Measurements from ENCODE around the gene LONP2.

Gene LONP2

GRCh38 chr16:48244080-48244862, at the start of gene LONP2:
Gene LONP2 (plus strand): TSS chr16:48244300. CDS start chr16:48244389, 89 bp downstream.
- peak within 1 kb of the TSS; percentile 51 for H3K4me3 ChIP-seq (ENCODE audit: insufficient read depth, low read length, poor library complexity, severe bottlenecking)
- peak within 1 kb of the TSS; percentile 22 for H3K27ac ChIP-seq (ENCODE audit: low read depth, low read length)
- no peaks in the 10 kb centered on the region for H3K36me3 ChIP-seq (ENCODE audit: low read length)
- H3K79me2 ChIP-seq (ENCODE audit: insufficient read depth, low read length), result peaks cover 47% of the 10 kb centered on the region
- H3K4me2 ChIP-seq (ENCODE audit: low read depth, low read length, poor library complexity, severe bottlenecking), result peak within 1 kb of the TSS; percentile 68
- peak within 1 kb of the TSS; percentile 85 for H2AFZ ChIP-seq (ENCODE audit: low read depth, low read length, severe bottlenecking)
- no peaks in the 10 kb centered on the region for H3K27me3 ChIP-seq (ENCODE audit: low read length)
- H3F3A ChIP-seq (ENCODE audit: insufficient read depth), result no peaks in the 10 kb centered on the region
- H4K20me1 ChIP-seq (ENCODE audit: low read depth, low read length), result no peaks in the 10 kb centered on the region
- H3K9ac ChIP-seq (ENCODE audit: low read length), result peak within 1 kb of the TSS; percentile 85
- no peaks in the 10 kb centered on the region for H3K9me2 ChIP-seq (replicated peaks; ENCODE audit: insufficient read depth, low read length)
- TF ChIP-seq EZH2phosphoT487 (conservative IDR thresholded peaks at IDR 0.05; ENCODE audit: low read length) (no peak), CTCF (IDR thresholded peaks at IDR 0.05; ENCODE audit: insufficient read depth, low read length, poor library complexity, severe bottlenecking) (no peak)
- H3K9me3 ChIP-seq (ENCODE audit: insufficient read depth, low read length), result no peaks in the 10 kb centered on the region

- H3K9me3 ChIP-seq (ENCODE audit: insufficient read depth, low read length), result no peaks in the 10 kb centered on the region
- H3K9me2 ChIP-seq (replicated peaks; ENCODE audit: insufficient read depth, low read length), result no peaks in the 10 kb centered on the region
- no peaks in the 10 kb centered on the region for H3F3A ChIP-seq (ENCODE audit: insufficient read depth)
- no peak overlapping the region for H3K4me3 ChIP-seq (ENCODE audit: insufficient read depth, low read length, poor library complexity, severe bottlenecking)
- H3K27me3 ChIP-seq (ENCODE audit: low read length), result no peaks in the 10 kb centered on the region
- H4K20me1 ChIP-seq (ENCODE audit: low read depth, low read length), result no peaks in the 10 kb centered on the region
- no peaks in the 10 kb centered on the region for H3K79me2 ChIP-seq (ENCODE audit: insufficient read depth, low read length)
- no peaks in the 10 kb centered on the region for H3K36me3 ChIP-seq (ENCODE audit: low read length)
- no peak overlapping the region for H3K27ac ChIP-seq (ENCODE audit: low read depth, low read length)
- no peak overlapping the region for H3K9ac ChIP-seq (ENCODE audit: low read length)
- no peak overlapping the region for H2AFZ ChIP-seq (ENCODE audit: low read depth, low read length, severe bottlenecking)
- no peak for TF ChIP-seq CTCF (IDR thresholded peaks at IDR 0.05; ENCODE audit: insufficient read depth, low read length, poor library complexity, severe bottlenecking)
- TF ChIP-seq EZH2phosphoT487 (conservative IDR thresholded peaks at IDR 0.05; ENCODE audit: low read length), result no peak
- H3K4me2 ChIP-seq (ENCODE audit: low read depth, low read length, poor library complexity, severe bottlenecking), result no peak overlapping the region
Observed at GRCh38 chr16:48194828-48195556, 49.1 kb upstream of the LONP2 start.

GRCh38 chr16:48197294-48197693, 46.8 kb upstream of the LONP2 start:
- no peak overlapping the region for H2AFZ ChIP-seq (ENCODE audit: low read depth, low read length, severe bottlenecking)
- no peak overlapping the region for H3K4me2 ChIP-seq (ENCODE audit: low read depth, low read length, poor library complexity, severe bottlenecking)
- H3K9ac ChIP-seq (ENCODE audit: low read length), result no peak overlapping the region
- TF ChIP-seq EZH2phosphoT487 (conservative IDR thresholded peaks at IDR 0.05; ENCODE audit: low read length) (no peak), CTCF (IDR thresholded peaks at IDR 0.05; ENCODE audit: insufficient read depth, low read length, poor library complexity, severe bottlenecking) (no peak)
- no peak overlapping the region for H3K4me3 ChIP-seq (ENCODE audit: insufficient read depth, low read length, poor library complexity, severe bottlenecking)
- H3K79me2 ChIP-seq (ENCODE audit: insufficient read depth, low read length), result no peaks in the 10 kb centered on the region
- no peaks in the 10 kb centered on the region for H3K27me3 ChIP-seq (ENCODE audit: low read length)
- H4K20me1 ChIP-seq (ENCODE audit: low read depth, low read length), result no peaks in the 10 kb centered on the region
- H3F3A ChIP-seq (ENCODE audit: insufficient read depth), result no peaks in the 10 kb centered on the region
- no peaks in the 10 kb centered on the region for H3K9me3 ChIP-seq (ENCODE audit: insufficient read depth, low read length)
- H3K36me3 ChIP-seq (ENCODE audit: low read length), result no peaks in the 10 kb centered on the region
- no peaks in the 10 kb centered on the region for H3K9me2 ChIP-seq (replicated peaks; ENCODE audit: insufficient read depth, low read length)
- no peak overlapping the region for H3K27ac ChIP-seq (ENCODE audit: low read depth, low read length)

Data from SU-DHL-6 (cell line).